SH-SY5Y (cell line): ENCODE measurements around the gene RIPK4.

Experiments
- GATA2 ChIP-seq: IDR thresholded peaks from 2 replicates; pipeline ENCODE4 v1.6.1; 2011; ENCODE audit warnings: mild to moderate bottlenecking, low read depth, low read length
- GATA3 ChIP-seq: IDR thresholded peaks from 2 replicates; pipeline ENCODE4 v1.6.1; 2011; ENCODE audit warnings: low read depth, mild to moderate bottlenecking, low read length, moderate library complexity

- no peak for TF ChIP-seq GATA2
- TF ChIP-seq GATA3: no peak
These were observed 23.4 kb downstream of the RIPK4 start for GRCh38 chr21:41743321-41744027.
